GM12878 (cell line): Measurements from ENCODE around the gene MISP3. TPM values are rescaled to one million over a fixed set of nuclear protein-coding genes. Genes with fewer than 3 reads are reported as not detected.

ENCODE experiments used
- ATAC-seq: fragments of 200-7000 bp; cut with Tn5 transposase; 3 replicates; pipeline ENCODE4 v1.9.1; 2020; ENCODE audit warnings: mild to moderate bottlenecking, moderate library complexity
- BruUV-seq: library from RNA; stranded (reverse); fragments of 400-500 nt; replicated peaks from 2 replicates; lab custom pipeline; 2021; lab: Mats Ljungman, UMichigan
- CTCF ChIA-PET: fragments of 300-600 bp; sonication (Branson Sonifier 250); formaldehyde crosslinking; extraction: SDS; loops from one replicate; lab custom pipeline; 2021; ENCODE audit warnings: inconsistent platforms; lab: Yijun Ruan, JAX
- POLR2A ChIA-PET: fragments of 350-600 bp; formaldehyde crosslinking; extraction: SDS; loops from one replicate; lab custom pipeline; 2021; ENCODE audit warnings: inconsistent platforms; lab: Charles Lee
- RAD21 ChIA-PET: fragments of 300-600 bp; sonication (Branson Sonifier 250); formaldehyde crosslinking; loops from one replicate; lab custom pipeline; 2023; ENCODE audit warnings: antibody characterized with exemption; ENCODE audit not compliant: unreplicated experiment; lab: Charles Lee
- SMC1A ChIA-PET: fragments of 300-600 bp; sonication (Branson Sonifier 250); formaldehyde crosslinking; loops from one replicate; lab custom pipeline; 2023; ENCODE audit not compliant: unreplicated experiment, uncharacterized antibody; lab: Charles Lee
- DNase-seq: peaks from one replicate; pipeline ENCODE4 v3.0.0-alpha.2; 2011; ENCODE audit warnings: low read depth, low spot score
- FAIRE-seq: peaks from 3 replicates; lab custom pipeline; 2011; peaks lifted over from hg19 to GRCh38; lab: Jason Lieb, UNC
- H2AFZ ChIP-seq: 2 replicates; pipeline ENCODE4 v1.6.0; 2011; ENCODE audit warnings: low read depth, low read length, control low read depth; ENCODE audit not compliant: control insufficient read depth
- H3K27ac ChIP-seq: 2 replicates; pipeline ENCODE4 v1.5.1; 2011; ENCODE audit warnings: control low read depth; ENCODE audit not compliant: control insufficient read depth, insufficient read depth
- H3K27me3 ChIP-seq, 2 experiments: replicated peaks in 1 of 2; 2 replicates each; pipeline versions ENCODE4 v1.6.0 to v1.6.1; 2011; ENCODE audit warnings: low read length in 1 of 2; ENCODE audit not compliant: control insufficient read depth in 2 of 2, insufficient read depth in 2 of 2
- H3K36me3 ChIP-seq, 2 experiments: 2 replicates each; pipeline ENCODE4 v1.5.1; 2011; ENCODE audit warnings: low read length in 1 of 2; ENCODE audit not compliant: control insufficient read depth in 2 of 2, insufficient read depth in 2 of 2
- H3K4me1 ChIP-seq: 2 replicates; pipeline ENCODE4 v1.6.1; 2011; ENCODE audit warnings: mild to moderate bottlenecking, low read length, moderate library complexity, mixed read lengths; ENCODE audit not compliant: control insufficient read depth, insufficient read depth
- H3K4me2 ChIP-seq: 2 replicates; pipeline ENCODE4 v1.6.0; 2011; ENCODE audit warnings: control low read depth; ENCODE audit not compliant: control insufficient read depth, insufficient read depth
- H3K4me3 ChIP-seq: fragments of 200-600 bp; sonication (generic); 2 replicates; pipeline ENCODE4 v1.5.1; 2016
- H3K79me2 ChIP-seq: 2 replicates; pipeline ENCODE4 v1.6.0; 2011; ENCODE audit warnings: low read length; ENCODE audit not compliant: control insufficient read depth, insufficient read depth
- H3K9ac ChIP-seq: 2 replicates; pipeline ENCODE4 v1.8.0; 2011; ENCODE audit warnings: low read length, control low read depth, mixed read lengths; ENCODE audit not compliant: control insufficient read depth, insufficient read depth
- H3K9me3 ChIP-seq: replicated peaks from 3 replicates; pipeline ENCODE4 v1.5.1; 2011; ENCODE audit warnings: mild to moderate bottlenecking, low read length; ENCODE audit not compliant: control insufficient read depth, insufficient read depth
- H4K20me1 ChIP-seq: 2 replicates; pipeline ENCODE4 v1.6.0; 2011; ENCODE audit not compliant: control insufficient read depth, insufficient read depth
- BRCA1 ChIP-seq: IDR thresholded peaks from 2 replicates; pipeline ENCODE4 v1.6.1; 2011; ENCODE audit warnings: low read depth, low read length, improper control_type of control experiment
- CHD1 ChIP-seq: IDR thresholded peaks from 2 replicates; pipeline ENCODE4 v1.6.1; 2012; ENCODE audit warnings: low read depth, low read length, improper control_type of control experiment
- NBN ChIP-seq: fragments of 450-650 bp; IDR thresholded peaks from 2 replicates; pipeline ENCODE4 v1.6.1; 2016
- NFXL1 ChIP-seq: fragments of 450-650 bp; IDR thresholded peaks from 2 replicates; pipeline ENCODE4 v1.6.1; 2017; ENCODE audit warnings: antibody characterized with exemption, mild to moderate bottlenecking, borderline replicate concordance
- RCOR1 ChIP-seq: conservative IDR thresholded peaks from 2 replicates; pipeline ENCODE4 v1.6.1; 2012; ENCODE audit warnings: low read depth, low read length, improper control_type of control experiment
- TAF1 ChIP-seq: IDR thresholded peaks from 2 replicates; pipeline ENCODE4 v1.6.1; 2011; ENCODE audit warnings: mild to moderate bottlenecking, low read depth, low read length, borderline replicate concordance
- YY1 ChIP-seq: IDR thresholded peaks from 2 replicates; pipeline ENCODE4 v1.6.1; 2011; ENCODE audit warnings: low read depth, mild to moderate bottlenecking, low read length
- ZBTB4 ChIP-seq: fragments of 450-650 bp; formaldehyde crosslinking; IDR thresholded peaks from 2 replicates; pipeline ENCODE4 v1.4.0; 2022; ENCODE audit warnings: mild to moderate bottlenecking, moderate library complexity
- ZNF24 ChIP-seq: fragments of 450-650 bp; IDR thresholded peaks from 2 replicates; pipeline ENCODE4 v1.6.1; 2017; ENCODE audit warnings: antibody characterized with exemption, mild to moderate bottlenecking
- ZNF274 ChIP-seq: IDR thresholded peaks from one replicate; pipeline ENCODE4 v1.8.0; 2011; ENCODE audit not compliant: insufficient read length, insufficient read depth
- WGBS: methylation state at CpG from one replicate; pipeline ENCODE4 v1.1.6; 2016; ENCODE audit warnings: low lambda C conversion rate; ENCODE audit not compliant: insufficient replicate concordance, insufficient coverage; ENCODE audit errors: missing lambda C conversion rate; 5-methylcytosine and 5-hydroxymethylcytosine counted together
- in situ Hi-C: fragments of 300-500 bp; cut with MboI; formaldehyde crosslinking; loops from 9 replicates; pipeline ENCODE4 v1.14.3; 2018; ENCODE audit warnings: mixed read lengths
- intact Hi-C: fragments of 100-400 bp; cut with micrococcal nuclease; formaldehyde crosslinking; loops from one replicate; pipeline ENCODE4 v1.14.2; 2022; ENCODE audit not compliant: unreplicated experiment
- polyA plus RNA-seq, 11 experiments: library from polyadenylated mRNA; depleted of rRNA in 4 of 11; unstranded in 6 of 11; stranded (reverse) in 5 of 11; fragments of >200 nt; fragmentation: Nextera tagmentation in 4 of 11; fragmentation: Illumina TruSeq in 1 of 11; extraction: Ambion mirVana in 4 of 11; extraction: Trizol in 1 of 11; gene quantifications; 1 replicate in 1 of 11; 2 replicates in 10 of 11; pipeline versions ENCODE4 v1.2.1 to v1.2.3, GENCODE V29; 2011 to 2016; ENCODE audit warnings: inconsistent platforms in 2 of 11, missing spikeins in 2 of 11, low read depth in 1 of 11
- total RNA-seq, 4 experiments: library from RNA; depleted of rRNA in 3 of 4; stranded (reverse); fragments of >200 nt in 3 of 4; fragmentation: Illumina TruSeq in 1 of 4; extraction: Trizol in 1 of 4; gene quantifications; 2 replicates each; pipeline versions ENCODE4 v1.2.1 to v1.2.3, GENCODE V29; 2013 to 2021
- TF ChIP-seq, protein P1 (sequence below): IDR thresholded peaks from 2 replicates; pipeline ENCODE4 v1.6.1; 2011; ENCODE audit warnings: low read depth, mild to moderate bottlenecking, low read length, moderate library complexity, borderline replicate concordance; ENCODE audit errors: extremely low read depth
- TF ChIP-seq, protein P2 (sequence below): fragments of 450-650 bp; IDR thresholded peaks from 2 replicates; pipeline ENCODE4 v1.6.1; 2017; ENCODE audit warnings: antibody characterized with exemption, mild to moderate bottlenecking, moderate library complexity
- TF ChIP-seq, protein P3 (sequence below): fragments of 450-650 bp; formaldehyde crosslinking; IDR thresholded peaks from 2 replicates; pipeline ENCODE4 v1.5.0; 2022; ENCODE audit warnings: mild to moderate bottlenecking, missing genetic modification characterization

MISP3 gene
- total and polyA plus RNA-seq, 10 of the 15 experiments (the other 5 are each of a cell fraction or from before 2014, with no cell fraction given) = 0.07 to 1.4 (median 0.64) TPM

GRCh38 chr19:14054099-14054498 lies 18.5 kb upstream of the MISP3 start (continued):
- no peak for TF ChIP-seq TAF1

- in situ Hi-C loops = loop anchor here (25.0 kb wide), 1 partner anchor 767 kb away; no protein-coding TSS in a partner anchor
- POLR2A ChIA-PET = interaction anchor here (0.5 kb wide), 1 partner anchor 174 kb away, joined by 3 read pairs; no protein-coding TSS in a partner anchor
These were observed 17.9 kb upstream of the MISP3 start for GRCh38 chr19:14054721-14055120.

More at GRCh38 chr19:14054721-14055120, 17.9 kb upstream of the MISP3 start:
- Histone ChIP-seq H3K4me3 (no peak overlapping the region), H3K27me3 (peaks cover 0 to 5% of the 10 kb centered on the region in 2 experiments), H3K9ac (no peak overlapping the region), H3K27ac (no peak overlapping the region), H3K4me1 (no peaks in the 10 kb centered on the region), H3K9me3 (no peaks in the 10 kb centered on the region), H2AFZ (no peak overlapping the region), H3K36me3 (peaks cover 0 to 6% of the 10 kb centered on the region in 2 experiments; a peak in 3 of 4 replicates), H3K4me2 (no peak overlapping the region), H3K79me2 (no peaks in the 10 kb centered on the region), H4K20me1 (no peaks in the 10 kb centered on the region; the same call in 1 of the 2 replicates)
- intact Hi-C loops = no loop called here
- TF ChIP-seq, protein P1, sequence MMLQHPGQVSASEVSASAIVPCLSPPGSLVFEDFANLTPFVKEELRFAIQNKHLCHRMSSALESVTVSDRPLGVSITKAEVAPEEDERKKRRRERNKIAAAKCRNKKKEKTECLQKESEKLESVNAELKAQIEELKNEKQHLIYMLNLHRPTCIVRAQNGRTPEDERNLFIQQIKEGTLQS = no peak
- TF ChIP-seq ZBTB4 (CRISPR knock-in tag) = no peak
- TF ChIP-seq NFXL1 = no peak
- TF ChIP-seq BRCA1 = no peak
- no peak for TF ChIP-seq RCOR1
- TF ChIP-seq ZNF274 = no peak
- TF ChIP-seq, protein P2, sequence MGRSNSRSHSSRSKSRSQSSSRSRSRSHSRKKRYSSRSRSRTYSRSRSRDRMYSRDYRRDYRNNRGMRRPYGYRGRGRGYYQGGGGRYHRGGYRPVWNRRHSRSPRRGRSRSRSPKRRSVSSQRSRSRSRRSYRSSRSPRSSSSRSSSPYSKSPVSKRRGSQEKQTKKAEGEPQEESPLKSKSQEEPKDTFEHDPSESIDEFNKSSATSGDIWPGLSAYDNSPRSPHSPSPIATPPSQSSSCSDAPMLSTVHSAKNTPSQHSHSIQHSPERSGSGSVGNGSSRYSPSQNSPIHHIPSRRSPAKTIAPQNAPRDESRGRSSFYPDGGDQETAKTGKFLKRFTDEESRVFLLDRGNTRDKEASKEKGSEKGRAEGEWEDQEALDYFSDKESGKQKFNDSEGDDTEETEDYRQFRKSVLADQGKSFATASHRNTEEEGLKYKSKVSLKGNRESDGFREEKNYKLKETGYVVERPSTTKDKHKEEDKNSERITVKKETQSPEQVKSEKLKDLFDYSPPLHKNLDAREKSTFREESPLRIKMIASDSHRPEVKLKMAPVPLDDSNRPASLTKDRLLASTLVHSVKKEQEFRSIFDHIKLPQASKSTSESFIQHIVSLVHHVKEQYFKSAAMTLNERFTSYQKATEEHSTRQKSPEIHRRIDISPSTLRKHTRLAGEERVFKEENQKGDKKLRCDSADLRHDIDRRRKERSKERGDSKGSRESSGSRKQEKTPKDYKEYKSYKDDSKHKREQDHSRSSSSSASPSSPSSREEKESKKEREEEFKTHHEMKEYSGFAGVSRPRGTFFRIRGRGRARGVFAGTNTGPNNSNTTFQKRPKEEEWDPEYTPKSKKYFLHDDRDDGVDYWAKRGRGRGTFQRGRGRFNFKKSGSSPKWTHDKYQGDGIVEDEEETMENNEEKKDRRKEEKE = no peak
- TF ChIP-seq, protein P3, sequence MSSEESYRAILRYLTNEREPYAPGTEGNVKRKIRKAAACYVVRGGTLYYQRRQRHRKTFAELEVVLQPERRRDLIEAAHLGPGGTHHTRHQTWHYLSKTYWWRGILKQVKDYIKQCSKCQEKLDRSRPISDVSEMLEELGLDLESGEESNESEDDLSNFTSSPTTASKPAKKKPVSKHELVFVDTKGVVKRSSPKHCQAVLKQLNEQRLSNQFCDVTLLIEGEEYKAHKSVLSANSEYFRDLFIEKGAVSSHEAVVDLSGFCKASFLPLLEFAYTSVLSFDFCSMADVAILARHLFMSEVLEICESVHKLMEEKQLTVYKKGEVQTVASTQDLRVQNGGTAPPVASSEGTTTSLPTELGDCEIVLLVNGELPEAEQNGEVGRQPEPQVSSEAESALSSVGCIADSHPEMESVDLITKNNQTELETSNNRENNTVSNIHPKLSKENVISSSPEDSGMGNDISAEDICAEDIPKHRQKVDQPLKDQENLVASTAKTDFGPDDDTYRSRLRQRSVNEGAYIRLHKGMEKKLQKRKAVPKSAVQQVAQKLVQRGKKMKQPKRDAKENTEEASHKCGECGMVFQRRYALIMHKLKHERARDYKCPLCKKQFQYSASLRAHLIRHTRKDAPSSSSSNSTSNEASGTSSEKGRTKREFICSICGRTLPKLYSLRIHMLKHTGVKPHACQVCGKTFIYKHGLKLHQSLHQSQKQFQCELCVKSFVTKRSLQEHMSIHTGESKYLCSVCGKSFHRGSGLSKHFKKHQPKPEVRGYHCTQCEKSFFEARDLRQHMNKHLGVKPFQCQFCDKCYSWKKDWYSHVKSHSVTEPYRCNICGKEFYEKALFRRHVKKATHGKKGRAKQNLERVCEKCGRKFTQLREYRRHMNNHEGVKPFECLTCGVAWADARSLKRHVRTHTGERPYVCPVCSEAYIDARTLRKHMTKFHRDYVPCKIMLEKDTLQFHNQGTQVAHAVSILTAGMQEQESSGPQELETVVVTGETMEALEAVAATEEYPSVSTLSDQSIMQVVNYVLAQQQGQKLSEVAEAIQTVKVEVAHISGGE (CRISPR knock-in tag) = no peak
- no peak for TF ChIP-seq YY1
- no peak for TF ChIP-seq NBN
- TF ChIP-seq ZNF24 = no peak
- TF ChIP-seq CHD1 = no peak
- SMC1A ChIA-PET = no interaction called here
- ATAC-seq (no peak), DNase-seq (no peak), FAIRE-seq (no peak)
- CTCF ChIA-PET = interaction anchor here (0.6 kb wide), 1 partner anchor 48 kb away, joined by 3 read pairs; no protein-coding TSS in a partner anchor
- RAD21 ChIA-PET = no interaction called here
- BruUV-seq = no TSS peak
- 15% methylated on average over 11 of the region's 11 CpGs for WGBS
